HG03139 (cell line): Measurements from ENCODE around the gene FAM162B.
"Not testable (repeated sequence)": the region's sequence is repeated elsewhere in the genome, so short reads cannot be mapped to it uniquely, and the experiment has no call there.

Experiments used
- ATAC-seq: cut with Tn5 transposase; IDR thresholded peaks from one replicate; pipeline ENCODE4 v1.9.1; 2021; ENCODE audit not compliant: unreplicated experiment

Gene FAM162B

DNA sequence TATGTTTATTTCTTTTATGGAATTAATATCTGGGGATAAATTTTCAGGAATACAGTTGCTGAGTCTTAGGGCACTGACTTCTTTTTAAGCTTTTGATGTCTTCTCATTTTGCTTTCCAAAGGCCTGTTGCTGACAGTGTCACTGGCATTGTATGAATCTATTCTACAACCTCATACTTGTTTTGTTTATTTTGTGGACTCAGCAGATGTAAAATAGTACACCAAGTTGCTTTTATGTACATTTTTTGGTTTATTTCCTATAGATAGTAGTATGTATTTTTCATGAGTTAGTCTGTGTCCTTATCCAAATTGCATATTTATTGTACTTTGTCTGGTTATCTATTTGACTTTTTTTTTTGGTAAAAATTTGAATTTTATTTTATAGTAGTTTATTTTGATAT, 35.0 kb downstream of the FAM162B start:
- ATAC-seq: no peak

DNA sequence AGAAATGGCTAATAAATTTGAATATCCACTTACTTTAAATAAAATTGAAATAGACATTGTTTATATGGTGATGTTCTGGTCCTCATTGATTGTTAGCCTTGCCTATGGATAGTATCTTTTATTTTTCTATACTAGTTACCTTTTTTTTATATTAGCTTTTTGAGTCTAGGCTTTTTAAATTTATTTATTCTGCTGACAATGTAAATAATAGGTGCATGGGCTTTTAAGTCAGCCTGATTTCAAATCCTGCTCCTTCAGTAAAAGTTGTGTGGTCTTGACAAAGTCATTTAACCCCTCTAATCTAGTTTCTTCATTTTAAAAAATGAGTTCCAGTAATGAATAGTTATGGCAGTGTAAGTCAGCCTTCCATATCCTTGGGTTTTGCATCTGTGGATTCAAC, 38.6 kb downstream of the FAM162B start:
- no peak for ATAC-seq

DNA sequence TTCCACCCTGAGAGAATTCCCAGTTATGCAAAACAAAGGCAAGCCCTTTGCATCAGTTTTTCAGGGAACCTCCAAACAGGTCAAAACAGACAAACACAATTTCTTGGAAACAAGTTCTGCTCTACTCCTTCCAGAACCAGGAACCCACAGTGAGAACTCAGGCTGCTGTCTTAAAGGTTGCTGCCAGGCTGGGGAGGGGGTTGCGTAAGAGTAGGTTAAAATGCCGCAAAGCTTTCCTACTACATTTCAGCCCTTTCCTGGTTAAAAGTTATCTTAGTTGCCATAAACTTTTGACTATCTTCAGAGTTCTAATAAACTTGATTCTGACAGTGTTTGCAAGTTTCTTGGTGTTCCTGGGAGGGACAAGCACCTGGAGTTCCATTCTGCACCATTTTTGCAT, 50.8 kb downstream of the FAM162B start:
- ATAC-seq: no peak

DNA sequence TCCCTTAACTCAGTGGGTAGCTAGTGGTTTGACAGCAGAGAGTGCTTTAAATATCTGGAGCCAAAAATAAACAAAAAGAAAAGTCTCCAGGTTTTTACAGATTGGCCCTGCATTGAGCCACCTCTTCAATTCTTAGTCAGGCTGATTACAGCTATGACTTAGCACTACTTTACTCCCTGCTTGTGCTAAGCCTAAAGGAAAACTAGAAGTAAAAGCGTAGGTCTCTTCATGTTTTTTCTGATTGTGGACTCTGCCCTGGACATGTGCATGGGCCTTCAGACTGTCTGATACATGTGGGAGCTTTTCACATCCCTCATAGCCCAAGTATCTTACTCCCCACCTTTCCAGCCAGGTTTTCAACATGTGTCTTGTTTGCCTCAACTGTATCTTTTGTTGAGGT, 51.2 kb downstream of the FAM162B start:
- ATAC-seq: no peak

DNA sequence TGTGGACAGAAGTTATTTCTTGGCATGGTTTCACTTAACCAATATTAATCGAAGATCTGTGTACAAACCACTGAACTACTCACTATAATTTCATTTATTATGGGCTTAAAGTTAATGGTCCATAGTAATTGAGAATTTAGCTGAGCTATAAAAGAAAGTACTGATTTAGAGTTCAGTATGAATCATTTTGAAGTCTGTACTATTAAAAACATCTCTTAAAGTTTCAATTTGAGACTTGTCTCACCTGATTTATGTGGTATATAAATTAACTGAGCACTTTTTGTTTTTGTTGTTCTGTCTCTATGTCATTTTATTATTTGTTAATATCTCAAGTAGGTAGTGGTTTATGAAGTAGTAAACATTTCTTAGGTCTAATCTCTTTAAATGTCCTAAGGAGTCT, 59.6 kb downstream of the FAM162B start:
- ATAC-seq: no peak

DNA sequence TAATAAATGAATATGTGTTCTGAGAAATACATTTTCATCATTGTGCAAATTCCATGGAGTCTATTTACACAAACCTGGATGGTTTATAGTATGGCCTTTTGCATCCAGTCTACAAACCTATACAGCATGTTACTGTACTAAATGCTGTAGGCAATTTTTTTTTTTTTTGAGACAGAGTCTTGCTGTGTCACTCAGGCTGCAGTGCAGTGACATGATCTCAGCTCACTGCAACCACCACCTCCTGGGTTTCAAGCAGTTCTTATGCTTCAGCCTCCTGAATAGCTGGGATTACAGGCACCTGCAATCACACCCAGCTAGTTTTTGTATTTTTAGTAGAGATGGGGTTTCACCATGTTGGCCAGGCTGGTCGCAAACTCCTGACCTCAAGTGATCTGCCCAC, 61.6 kb downstream of the FAM162B start:
- ATAC-seq: not testable (repeated sequence)
